ENCODE measurements around the gene EFNA4. TPM values are rescaled to one million over a fixed set of nuclear protein-coding genes. Genes with fewer than 3 reads are reported as not detected.

EFNA4 gene
- total RNA-seq, 1 donor from 2014 or later = 5.8 TPM

GRCh38 chr1:155086128-155086741, 22.7 kb downstream of the EFNA4 start:
- no peaks in the 10 kb centered on the region for H3K36me3 Mint-ChIP-seq (ENCODE audit: low read depth)
- H3K4me3 Mint-ChIP-seq = peak overlapping the region; percentile 92
- peak; percentile 95 for DNase-seq
- intact Hi-C loops (cut with micrococcal nuclease) = no loop called here
- H3K27me3 Mint-ChIP-seq = peaks cover 23% of the 10 kb centered on the region
- peak overlapping the region; percentile 88 for H3K27ac Mint-ChIP-seq
- H3K4me1 Mint-ChIP-seq = peaks cover 37% of the 10 kb centered on the region
- H3K9me3 Mint-ChIP-seq = no peaks in the 10 kb centered on the region

- H3K4me3 Mint-ChIP-seq = no peak overlapping the region
- no peaks in the 10 kb centered on the region for H3K36me3 Mint-ChIP-seq (ENCODE audit: low read depth)
- peak; percentile 59 for DNase-seq
- no peaks in the 10 kb centered on the region for H3K9me3 Mint-ChIP-seq
- peaks cover 33% of the 10 kb centered on the region for H3K4me1 Mint-ChIP-seq
- peaks cover 18% of the 10 kb centered on the region for H3K27me3 Mint-ChIP-seq
- peak overlapping the region; percentile 5 for H3K27ac Mint-ChIP-seq
- intact Hi-C loops (cut with micrococcal nuclease) = no loop called here
These were observed 23.5 kb downstream of the EFNA4 start for GRCh38 chr1:155086856-155087535.

- peak overlapping the region; percentile 5 for H3K27ac Mint-ChIP-seq
- peaks cover 6% of the 10 kb centered on the region for H3K4me1 Mint-ChIP-seq
- H3K9me3 Mint-ChIP-seq = no peaks in the 10 kb centered on the region
- H3K27me3 Mint-ChIP-seq = peaks cover 25% of the 10 kb centered on the region
- no peak overlapping the region for H3K4me3 Mint-ChIP-seq
- no peaks in the 10 kb centered on the region for H3K36me3 Mint-ChIP-seq (ENCODE audit: low read depth)
- intact Hi-C loops (cut with micrococcal nuclease) = loop anchor here (1.0 kb wide), 1 partner anchor 76 kb away; no protein-coding TSS in a partner anchor
- peak; percentile 95 for DNase-seq
These were observed 27.8 kb downstream of the EFNA4 start for GRCh38 chr1:155091071-155092051.

- Mint-ChIP-seq H3K27me3 (peaks cover 27% of the 10 kb centered on the region), H3K4me1 (peaks cover 5% of the 10 kb centered on the region), H3K4me3 (no peak overlapping the region), H3K9me3 (no peaks in the 10 kb centered on the region), H3K36me3 (ENCODE audit: low read depth) (no peaks in the 10 kb centered on the region), H3K27ac (no peak overlapping the region)
- DNase-seq = no peak
- intact Hi-C loops (cut with micrococcal nuclease) = no loop called here
These were observed 28.6 kb downstream of the EFNA4 start for GRCh38 chr1:155092131-155092530.

GRCh38 chr1:155092641-155093040, 29.1 kb downstream of the EFNA4 start:
- Mint-ChIP-seq H3K4me3 (no peak overlapping the region), H3K27me3 (peaks cover 27% of the 10 kb centered on the region)
- intact Hi-C loops (cut with micrococcal nuclease) = no loop called here

GRCh38 chr1:155093911-155094621, 30.5 kb downstream of the EFNA4 start:
- no peak overlapping the region for H3K4me3 Mint-ChIP-seq
- H3K27ac Mint-ChIP-seq = no peak overlapping the region
- no peaks in the 10 kb centered on the region for H3K36me3 Mint-ChIP-seq (ENCODE audit: low read depth)
- intact Hi-C loops (cut with micrococcal nuclease) = loop anchor here (1.0 to 2.0 kb wide), 2 partner anchors 33 to 74 kb away; partner anchors contain the start of gene EFNA1
- H3K27me3 Mint-ChIP-seq = peaks cover 27% of the 10 kb centered on the region
- peaks cover 3% of the 10 kb centered on the region for H3K4me1 Mint-ChIP-seq
- DNase-seq = peak; percentile 71
- no peaks in the 10 kb centered on the region for H3K9me3 Mint-ChIP-seq

More at GRCh38 chr1:155092641-155093040, 29.1 kb downstream of the EFNA4 start:
- DNase-seq = no peak
- H3K4me1 Mint-ChIP-seq = peaks cover 3% of the 10 kb centered on the region
- H3K27ac Mint-ChIP-seq = no peak overlapping the region
- no peaks in the 10 kb centered on the region for H3K9me3 Mint-ChIP-seq
- no peaks in the 10 kb centered on the region for H3K36me3 Mint-ChIP-seq (ENCODE audit: low read depth)

GRCh38 chr1:155094622-155094948, 31.0 kb downstream of the EFNA4 start:
- Mint-ChIP-seq H3K36me3 (ENCODE audit: low read depth) (no peaks in the 10 kb centered on the region), H3K4me3 (no peak overlapping the region), H3K9me3 (no peaks in the 10 kb centered on the region), H3K27me3 (peaks cover 27% of the 10 kb centered on the region), H3K4me1 (peaks cover 3% of the 10 kb centered on the region), H3K27ac (no peak overlapping the region)
- intact Hi-C loops (cut with micrococcal nuclease) = loop anchor here (1.0 to 2.0 kb wide), 2 partner anchors 32 to 74 kb away; partner anchors contain the start of gene EFNA1
- no peak for DNase-seq

GRCh38 chr1:155099331-155099730, 35.8 kb downstream of the EFNA4 start:
- Mint-ChIP-seq H3K4me1 (no peaks in the 10 kb centered on the region), H3K27me3 (peaks cover 23% of the 10 kb centered on the region), H3K9me3 (no peaks in the 10 kb centered on the region), H3K36me3 (ENCODE audit: low read depth) (no peaks in the 10 kb centered on the region), H3K4me3 (no peak overlapping the region), H3K27ac (no peak overlapping the region)
- DNase-seq = no peak
- intact Hi-C loops (cut with micrococcal nuclease) = no loop called here

GRCh38 chr1:155103325-155103724, 39.8 kb downstream of the EFNA4 start:
- intact Hi-C loops (cut with micrococcal nuclease) = no loop called here
- no peak for DNase-seq
- no peaks in the 10 kb centered on the region for H3K9me3 Mint-ChIP-seq
- H3K27me3 Mint-ChIP-seq = peaks cover 13% of the 10 kb centered on the region
- H3K27ac Mint-ChIP-seq = no peak overlapping the region
- H3K36me3 Mint-ChIP-seq (ENCODE audit: low read depth) = no peaks in the 10 kb centered on the region
- H3K4me3 Mint-ChIP-seq = no peak overlapping the region
- H3K4me1 Mint-ChIP-seq = no peaks in the 10 kb centered on the region

GRCh38 chr1:155104605-155105534, 41.3 kb downstream of the EFNA4 start:
- peaks cover 18% of the 10 kb centered on the region for H3K27me3 Mint-ChIP-seq
- H3K9me3 Mint-ChIP-seq = no peaks in the 10 kb centered on the region
- DNase-seq = no peak
- H3K27ac Mint-ChIP-seq = no peak overlapping the region
- intact Hi-C loops (cut with micrococcal nuclease) = no loop called here
- no peaks in the 10 kb centered on the region for H3K4me1 Mint-ChIP-seq
- H3K36me3 Mint-ChIP-seq (ENCODE audit: low read depth) = no peaks in the 10 kb centered on the region
- no peak overlapping the region for H3K4me3 Mint-ChIP-seq

GRCh38 chr1:155105604-155106011, 42.1 kb downstream of the EFNA4 start:
- Mint-ChIP-seq H3K9me3 (no peaks in the 10 kb centered on the region), H3K4me1 (no peaks in the 10 kb centered on the region), H3K36me3 (ENCODE audit: low read depth) (no peaks in the 10 kb centered on the region), H3K27ac (no peak overlapping the region), H3K27me3 (peaks cover 18% of the 10 kb centered on the region), H3K4me3 (no peak overlapping the region)
- DNase-seq = no peak
- intact Hi-C loops (cut with micrococcal nuclease) = no loop called here

- Mint-ChIP-seq H3K27ac (no peak overlapping the region), H3K9me3 (no peaks in the 10 kb centered on the region), H3K4me1 (no peaks in the 10 kb centered on the region), H3K4me3 (no peak overlapping the region), H3K36me3 (ENCODE audit: low read depth) (no peaks in the 10 kb centered on the region), H3K27me3 (peaks cover 18% of the 10 kb centered on the region)
- no peak for DNase-seq
- intact Hi-C loops (cut with micrococcal nuclease) = no loop called here
These were observed 43.3 kb downstream of the EFNA4 start for GRCh38 chr1:155106862-155107261.

All from activated CD4-positive, alpha-beta T cell treated with anti-CD3 and anti-CD28 coated beads, Interleukin-2, amount 10 ng/mL, durations not matched to agents 24 days and 14 days (primary cell).